MM.1S (cell line): Measurements from ENCODE around the gene NSMF.

ENCODE experiments used
- DNase-seq: peaks from one replicate; pipeline ENCODE4 v3.0.0-alpha.2; 2015
- H2AFZ ChIP-seq: fragments of 300-600 bp; sonication (generic); 2 replicates; pipeline ENCODE4 v1.6.0; 2016; ENCODE audit warnings: antibody characterized with exemption, low read length
- H3F3A ChIP-seq: fragments of 300-600 bp; sonication (generic); 2 replicates; pipeline ENCODE4 v1.6.1; 2016; ENCODE audit warnings: mild to moderate bottlenecking, antibody characterized with exemption, low read length, moderate library complexity, mixed read lengths; ENCODE audit not compliant: insufficient read depth
- H3K27ac ChIP-seq: fragments of 300-600 bp; sonication (generic); 2 replicates; pipeline ENCODE4 v1.5.1; 2016; ENCODE audit warnings: mild to moderate bottlenecking, low read length
- H3K27me3 ChIP-seq: fragments of 300-600 bp; sonication (generic); replicated peaks from 2 replicates; pipeline ENCODE4 v1.6.0; 2016; ENCODE audit warnings: low read length; ENCODE audit not compliant: insufficient read depth
- H3K36me3 ChIP-seq: fragments of 300-600 bp; sonication (generic); replicated peaks from 2 replicates; pipeline ENCODE4 v1.6.1; 2016; ENCODE audit warnings: mild to moderate bottlenecking, low read length, mixed read lengths; ENCODE audit not compliant: insufficient read depth
- H3K4me1 ChIP-seq: fragments of 300-600 bp; sonication (generic); 2 replicates; pipeline ENCODE4 v1.6.1; 2016; ENCODE audit warnings: low read length, mixed read lengths
- H3K4me2 ChIP-seq: fragments of 300-600 bp; sonication (generic); 2 replicates; pipeline ENCODE4 v1.6.0; 2016; ENCODE audit warnings: low read depth, low read length
- H3K4me3 ChIP-seq: fragments of 300-600 bp; sonication (generic); 2 replicates; pipeline ENCODE4 v1.5.1; 2016; ENCODE audit warnings: low read length, mixed read lengths
- H3K79me2 ChIP-seq: fragments of 300-600 bp; sonication (generic); 2 replicates; pipeline ENCODE4 v1.6.1; 2016; ENCODE audit warnings: mixed run types, low read length, mixed read lengths
- H3K9ac ChIP-seq: fragments of 300-600 bp; sonication (generic); 2 replicates; pipeline ENCODE4 v1.6.1; 2016; ENCODE audit warnings: low read length, mixed read lengths
- H3K9me2 ChIP-seq: fragments of 300-600 bp; sonication (generic); replicated peaks from 2 replicates; pipeline ENCODE4 v1.6.1; 2016; ENCODE audit warnings: mild to moderate bottlenecking, low read length, mixed read lengths; ENCODE audit not compliant: insufficient read depth
- H3K9me3 ChIP-seq: fragments of 300-600 bp; sonication (generic); replicated peaks from 2 replicates; pipeline ENCODE4 v1.6.1; 2016; ENCODE audit warnings: mild to moderate bottlenecking, low read length, mixed read lengths; ENCODE audit not compliant: insufficient read depth
- H4K20me1 ChIP-seq: fragments of 300-600 bp; sonication (generic); 2 replicates; pipeline ENCODE4 v1.6.1; 2016; ENCODE audit warnings: mild to moderate bottlenecking, low read length, moderate library complexity, mixed read lengths; ENCODE audit not compliant: insufficient read depth
- EZH2 ChIP-seq: fragments of 300-600 bp; sonication (generic); optimal IDR thresholded peaks from 2 replicates; pipeline ENCODE3; 2017; ENCODE audit warnings: low read depth, mild to moderate bottlenecking, antibody characterized with exemption, low read length, mixed read lengths
- EZH2phosphoT487 ChIP-seq: fragments of 300-600 bp; sonication (generic); IDR thresholded peaks from 2 replicates; pipeline ENCODE4 v1.6.1; 2018; ENCODE audit warnings: antibody characterized with exemption, low read length
- TF ChIP-seq, protein P1 (sequence below): fragments of 300-600 bp; sonication (generic); IDR thresholded peaks from 2 replicates; pipeline ENCODE4 v1.5.1; 2016; ENCODE audit warnings: antibody characterized with exemption, low read length, mixed read lengths

The NSMF gene, protein sequence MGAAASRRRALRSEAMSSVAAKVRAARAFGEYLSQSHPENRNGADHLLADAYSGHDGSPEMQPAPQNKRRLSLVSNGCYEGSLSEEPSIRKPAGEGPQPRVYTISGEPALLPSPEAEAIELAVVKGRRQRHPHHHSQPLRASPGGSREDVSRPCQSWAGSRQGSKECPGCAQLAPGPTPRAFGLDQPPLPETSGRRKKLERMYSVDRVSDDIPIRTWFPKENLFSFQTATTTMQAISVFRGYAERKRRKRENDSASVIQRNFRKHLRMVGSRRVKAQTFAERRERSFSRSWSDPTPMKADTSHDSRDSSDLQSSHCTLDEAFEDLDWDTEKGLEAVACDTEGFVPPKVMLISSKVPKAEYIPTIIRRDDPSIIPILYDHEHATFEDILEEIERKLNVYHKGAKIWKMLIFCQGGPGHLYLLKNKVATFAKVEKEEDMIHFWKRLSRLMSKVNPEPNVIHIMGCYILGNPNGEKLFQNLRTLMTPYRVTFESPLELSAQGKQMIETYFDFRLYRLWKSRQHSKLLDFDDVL

DNA sequence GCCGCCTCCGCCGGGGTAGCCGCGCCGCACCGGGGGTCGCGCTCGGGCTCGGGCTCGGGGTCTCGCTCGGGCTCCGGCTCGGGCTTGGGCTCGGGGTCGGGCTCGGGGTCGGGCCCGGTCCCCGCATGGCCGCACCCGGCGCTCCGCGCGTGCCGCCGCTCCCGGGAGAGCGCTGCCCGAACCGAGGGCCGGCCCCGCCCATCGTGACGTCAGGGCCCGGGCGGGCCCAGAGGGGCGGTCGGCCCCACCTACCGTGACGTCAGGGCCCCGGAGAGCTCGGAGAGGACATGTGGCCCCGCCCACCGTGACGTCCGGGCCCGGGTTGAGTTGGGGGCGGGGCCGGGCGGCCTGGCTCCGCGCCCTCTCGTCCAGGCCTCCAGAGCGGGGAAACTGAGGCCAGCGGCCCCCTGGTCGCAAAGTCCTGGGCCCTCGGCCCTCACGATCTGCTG lies at the start of gene NSMF:
Gene NSMF (minus strand): TSS at position 183 of the 449 bp plus-strand sequence. CDS start 232 bp downstream, outside the sequence.
- Histone ChIP-seq H3K4me3 (peak within 1 kb of the TSS; percentile 83), H4K20me1 (no peaks in the 10 kb centered on the region), H2AFZ (peak within 1 kb of the TSS; percentile 83), H3K79me2 (peaks cover 5% of the 10 kb centered on the region; the same call in 1 of the 2 replicates), H3K4me1 (peaks cover 12% of the 10 kb centered on the region; the same call in 1 of the 2 replicates), H3K9ac (peak within 1 kb of the TSS; percentile 68), H3K4me2 (peak within 1 kb of the TSS; percentile 95), H3K9me2 (no peaks in the 10 kb centered on the region), H3K27me3 (peaks cover 3% of the 10 kb centered on the region; the same call in 1 of the 2 replicates), H3K27ac (no peak within 1 kb of the TSS), H3K9me3 (no peaks in the 10 kb centered on the region), H3F3A (no peaks in the 10 kb centered on the region), H3K36me3 (no peaks in the 10 kb centered on the region; the same call in 1 of the 2 replicates)
- peak; percentile 94 for DNase-seq
- TF ChIP-seq EZH2phosphoT487 (no peak), EZH2 (no peak)
- TF ChIP-seq, protein P1, sequence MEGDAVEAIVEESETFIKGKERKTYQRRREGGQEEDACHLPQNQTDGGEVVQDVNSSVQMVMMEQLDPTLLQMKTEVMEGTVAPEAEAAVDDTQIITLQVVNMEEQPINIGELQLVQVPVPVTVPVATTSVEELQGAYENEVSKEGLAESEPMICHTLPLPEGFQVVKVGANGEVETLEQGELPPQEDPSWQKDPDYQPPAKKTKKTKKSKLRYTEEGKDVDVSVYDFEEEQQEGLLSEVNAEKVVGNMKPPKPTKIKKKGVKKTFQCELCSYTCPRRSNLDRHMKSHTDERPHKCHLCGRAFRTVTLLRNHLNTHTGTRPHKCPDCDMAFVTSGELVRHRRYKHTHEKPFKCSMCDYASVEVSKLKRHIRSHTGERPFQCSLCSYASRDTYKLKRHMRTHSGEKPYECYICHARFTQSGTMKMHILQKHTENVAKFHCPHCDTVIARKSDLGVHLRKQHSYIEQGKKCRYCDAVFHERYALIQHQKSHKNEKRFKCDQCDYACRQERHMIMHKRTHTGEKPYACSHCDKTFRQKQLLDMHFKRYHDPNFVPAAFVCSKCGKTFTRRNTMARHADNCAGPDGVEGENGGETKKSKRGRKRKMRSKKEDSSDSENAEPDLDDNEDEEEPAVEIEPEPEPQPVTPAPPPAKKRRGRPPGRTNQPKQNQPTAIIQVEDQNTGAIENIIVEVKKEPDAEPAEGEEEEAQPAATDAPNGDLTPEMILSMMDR, result no peak

DNA sequence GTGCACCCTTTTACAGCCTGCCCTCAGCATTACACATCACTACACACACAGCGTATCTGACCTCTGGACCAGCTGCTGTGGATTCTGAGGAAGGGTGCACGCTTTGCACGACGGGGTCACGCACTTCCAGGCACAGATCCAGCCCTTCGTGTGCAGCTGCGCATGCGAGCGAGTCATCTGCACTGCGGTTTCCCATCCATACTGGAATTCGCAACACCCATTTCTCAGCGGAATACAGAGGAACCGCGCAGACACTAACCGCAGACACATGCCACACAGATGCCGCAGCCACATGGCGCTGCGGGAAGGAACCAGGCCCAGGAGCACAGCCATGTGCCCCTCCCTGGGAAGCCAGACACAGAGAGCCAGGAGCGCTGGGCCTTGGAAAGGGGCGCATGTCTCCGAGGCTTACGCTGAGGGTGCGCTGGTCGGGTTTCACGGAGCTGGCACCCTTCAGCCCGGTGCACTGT lies 47.6 kb upstream of the NSMF start:
- no peak overlapping the region for H3K9ac ChIP-seq
- TF ChIP-seq, protein P1, result no peak
- TF ChIP-seq EZH2 (no peak), EZH2phosphoT487 (no peak)
- H3K4me3 ChIP-seq, result no peak overlapping the region

DNA sequence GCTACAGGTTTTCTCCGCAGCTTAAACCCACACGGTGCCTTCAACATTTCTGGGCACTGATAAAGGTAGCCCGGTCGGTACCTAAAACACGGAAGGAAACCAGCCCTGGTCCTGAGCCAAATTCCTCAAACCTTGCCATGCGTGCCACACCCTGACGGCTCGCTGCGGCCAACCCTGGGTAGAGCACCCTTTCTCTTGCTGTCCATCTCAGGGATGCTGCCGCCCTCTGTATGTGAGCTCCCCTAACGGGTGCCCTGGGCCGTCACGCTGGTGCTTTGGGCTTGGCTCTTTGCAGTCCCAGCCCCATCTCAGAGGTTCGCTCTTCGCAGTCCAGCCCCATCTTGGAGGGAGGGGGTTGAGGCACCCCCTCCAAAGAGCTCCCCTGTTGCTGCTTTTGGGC lies 47.1 kb upstream of the NSMF start:
- no peaks in the 10 kb centered on the region for H3K36me3 ChIP-seq
- H3K27ac ChIP-seq, result no peak overlapping the region
- H3F3A ChIP-seq, result no peaks in the 10 kb centered on the region
- no peaks in the 10 kb centered on the region for H3K79me2 ChIP-seq
- H3K4me2 ChIP-seq, result no peak overlapping the region
- H3K27me3 ChIP-seq, result peaks cover 20% of the 10 kb centered on the region
- TF ChIP-seq EZH2 (no peak), EZH2phosphoT487 (no peak)
- TF ChIP-seq, protein P1, result no peak
- no peaks in the 10 kb centered on the region for H3K4me1 ChIP-seq
- no peaks in the 10 kb centered on the region for H3K9me2 ChIP-seq
- H3K4me3 ChIP-seq, result no peak overlapping the region
- H4K20me1 ChIP-seq, result no peaks in the 10 kb centered on the region
- H3K9ac ChIP-seq, result no peak overlapping the region
- no peak for DNase-seq
- no peaks in the 10 kb centered on the region for H3K9me3 ChIP-seq
- H2AFZ ChIP-seq, result no peak overlapping the region

More for the DNA sequence above, 47.6 kb upstream of the NSMF start:
- H3K79me2 ChIP-seq, result no peaks in the 10 kb centered on the region
- DNase-seq, result no peak
- no peak overlapping the region for H3K4me2 ChIP-seq
- H4K20me1 ChIP-seq, result no peaks in the 10 kb centered on the region
- no peaks in the 10 kb centered on the region for H3K4me1 ChIP-seq
- no peaks in the 10 kb centered on the region for H3K9me3 ChIP-seq
- no peak overlapping the region for H2AFZ ChIP-seq
- no peaks in the 10 kb centered on the region for H3K36me3 ChIP-seq
- H3K9me2 ChIP-seq, result no peaks in the 10 kb centered on the region
- H3K27me3 ChIP-seq, result peaks cover 16% of the 10 kb centered on the region
- no peak overlapping the region for H3K27ac ChIP-seq
- H3F3A ChIP-seq, result no peaks in the 10 kb centered on the region
